ENCODE measurements around the gene MCU.
"Not testable (repeated sequence)": the region's sequence is repeated elsewhere in the genome, so short reads cannot be mapped to it uniquely, and the experiment has no call there.

The MCU gene

GRCh38 chr10:72762042-72762441 lies 70.1 kb downstream of the MCU start:
- DNase-seq (ENCODE audit: low read depth) = no peak

GRCh38 chr10:72763201-72763600 lies 71.3 kb downstream of the MCU start:
- no peak for DNase-seq (ENCODE audit: low read depth)

- no peak for DNase-seq (ENCODE audit: low read depth)
Measured at GRCh38 chr10:72764151-72764550, 72.2 kb downstream of the MCU start.

GRCh38 chr10:72765051-72765745 lies 73.3 kb downstream of the MCU start:
- DNase-seq (ENCODE audit: low read depth) = no peak

- not testable (repeated sequence) for DNase-seq (ENCODE audit: low read depth)
Measured at GRCh38 chr10:72771195-72771594, 79.3 kb downstream of the MCU start.

GRCh38 chr10:72772031-72772430 lies 80.1 kb downstream of the MCU start:
- no peak for DNase-seq (ENCODE audit: low read depth)

GRCh38 chr10:72779874-72780273 lies 87.9 kb downstream of the MCU start:
- DNase-seq (ENCODE audit: low read depth) = no peak

GRCh38 chr10:72782649-72783330 lies 90.8 kb downstream of the MCU start:
- no peak for DNase-seq (ENCODE audit: low read depth)

GRCh38 chr10:72783410-72783833 lies 91.5 kb downstream of the MCU start:
- DNase-seq (ENCODE audit: low read depth) = no peak

- no peak for DNase-seq (ENCODE audit: low read depth)
Measured at GRCh38 chr10:72784551-72785351, 92.8 kb downstream of the MCU start.

GRCh38 chr10:72785409-72785808 lies 93.5 kb downstream of the MCU start:
- no peak for DNase-seq (ENCODE audit: low read depth)

GRCh38 chr10:72790216-72790990 lies 98.5 kb downstream of the MCU start:
- DNase-seq (ENCODE audit: low read depth) = no peak

- DNase-seq (ENCODE audit: low read depth) = no peak
Measured at GRCh38 chr10:72792288-72792687, 100.3 kb downstream of the MCU start.

GRCh38 chr10:72793752-72794151 lies 101.8 kb downstream of the MCU start:
- DNase-seq (ENCODE audit: low read depth) = no peak

GRCh38 chr10:72794260-72794659 lies 102.3 kb downstream of the MCU start:
- DNase-seq (ENCODE audit: low read depth) = no peak

- DNase-seq (ENCODE audit: low read depth) = no peak
Measured at GRCh38 chr10:72796042-72796441, 104.1 kb downstream of the MCU start.

GRCh38 chr10:72796538-72796937 lies 104.6 kb downstream of the MCU start:
- no peak for DNase-seq (ENCODE audit: low read depth)

- DNase-seq (ENCODE audit: low read depth) = no peak
Measured at GRCh38 chr10:72800000-72800740, 108.2 kb downstream of the MCU start.

GRCh38 chr10:72800741-72801092 lies 108.8 kb downstream of the MCU start:
- DNase-seq (ENCODE audit: low read depth) = no peak

GRCh38 chr10:72801263-72801868 lies 109.4 kb downstream of the MCU start:
- no peak for DNase-seq (ENCODE audit: low read depth)

GRCh38 chr10:72802332-72802731 lies 110.4 kb downstream of the MCU start:
- no peak for DNase-seq (ENCODE audit: low read depth)
